ENCODE results near the gene LYRM4.

Gene LYRM4

DNA sequence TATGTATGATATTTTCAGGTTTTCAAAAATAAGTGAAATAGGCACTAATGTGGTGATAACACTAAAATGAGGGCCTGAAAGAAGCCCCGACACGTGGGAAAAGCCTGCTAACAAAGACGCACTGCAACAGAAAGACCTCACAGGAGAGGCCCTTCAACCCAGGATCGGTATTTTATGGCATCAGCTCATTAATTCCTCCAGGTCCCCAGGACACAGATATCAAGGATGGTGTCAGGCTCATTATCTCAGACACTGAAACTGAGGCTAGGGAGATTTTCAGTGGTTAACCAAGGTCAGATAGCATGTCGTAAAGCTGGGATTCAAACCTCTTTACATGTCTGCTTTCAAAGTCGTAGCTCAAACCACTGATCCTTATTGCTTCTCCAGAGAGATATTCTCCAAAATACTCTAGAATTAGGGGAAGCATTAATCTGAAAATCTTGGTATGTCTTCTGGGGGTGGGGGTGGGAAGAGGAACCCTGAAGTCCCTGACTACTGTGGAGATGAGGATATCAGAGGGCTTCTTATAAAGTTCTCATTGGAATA is 111.5 kb downstream of the LYRM4 start:
- ChIA-PET POLR2A (no interaction called here), CTCF (interaction anchor here (0.5 to 1.3 kb wide), 8 partner anchors 12 to 606 kb away, joined by 3 to 8 read pairs (median 4); no protein-coding TSS in a partner anchor)
- no peak overlapping the region for H3K4me3 ChIP-seq (ENCODE audit: low read depth, low read length)
- H3K36me3 ChIP-seq (ENCODE audit: control insufficient read depth in 2 of 2, insufficient read depth in 1 of 2, low read length in 2 of 2) = no peaks in the 10 kb centered on the region
- no peak overlapping the region for H3K27ac ChIP-seq (ENCODE audit: extremely low read depth, low read depth, low read length)
- TF ChIP-seq ZNF707 (tag by site-specific recombination; IDR thresholded peaks at IDR 0.05) (no peak), TSHZ1 (tag by site-specific recombination; IDR thresholded peaks at IDR 0.05; ENCODE audit: borderline replicate concordance) (no peak), ZFP41 (tag by site-specific recombination; IDR thresholded peaks at IDR 0.05; ENCODE audit: borderline replicate concordance) (no peak), ZXDB (tag by site-specific recombination; IDR thresholded peaks at IDR 0.05) (no peak), KLF7 (tag by site-specific recombination; IDR thresholded peaks at IDR 0.05; ENCODE audit: borderline replicate concordance) (no peak), ZNF580 (tag by site-specific recombination; IDR thresholded peaks at IDR 0.05) (no peak), ZNF791 (tag by site-specific recombination; IDR thresholded peaks at IDR 0.05) (no peak), ZNF202 (tag by site-specific recombination; IDR thresholded peaks at IDR 0.05; ENCODE audit: borderline replicate concordance) (no peak), ZNF549 (tag by site-specific recombination; IDR thresholded peaks at IDR 0.05) (no peak), ZNF792 (tag by site-specific recombination; IDR thresholded peaks at IDR 0.05) (no peak), ZNF169 (tag by site-specific recombination; IDR thresholded peaks at IDR 0.05) (no peak), KLF1 (tag by site-specific recombination; IDR thresholded peaks at IDR 0.05) (no peak), WT1 (tag by site-specific recombination; IDR thresholded peaks at IDR 0.05) (no peak), ZSCAN18 (tag by site-specific recombination; IDR thresholded peaks at IDR 0.05) (no peak)
- TF ChIP-seq, protein P1, sequence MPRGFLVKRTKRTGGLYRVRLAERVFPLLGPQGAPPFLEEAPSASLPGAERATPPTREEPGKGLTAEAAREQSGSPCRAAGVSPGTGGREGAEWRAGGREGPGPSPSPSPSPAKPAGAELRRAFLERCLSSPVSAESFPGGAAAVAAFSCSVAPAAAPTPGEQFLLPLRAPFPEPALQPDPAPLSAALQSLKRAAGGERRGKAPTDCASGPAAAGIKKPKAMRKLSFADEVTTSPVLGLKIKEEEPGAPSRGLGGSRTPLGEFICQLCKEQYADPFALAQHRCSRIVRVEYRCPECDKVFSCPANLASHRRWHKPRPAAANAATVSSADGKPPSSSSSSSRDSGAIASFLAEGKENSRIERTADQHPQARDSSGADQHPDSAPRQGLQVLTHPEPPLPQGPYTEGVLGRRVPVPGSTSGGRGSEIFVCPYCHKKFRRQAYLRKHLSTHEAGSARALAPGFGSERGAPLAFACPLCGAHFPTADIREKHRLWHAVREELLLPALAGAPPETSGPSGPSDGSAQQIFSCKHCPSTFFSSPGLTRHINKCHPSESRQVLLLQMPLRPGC (tag by site-specific recombination; IDR thresholded peaks at IDR 0.05) = no peak
- TF ChIP-seq, protein P2, sequence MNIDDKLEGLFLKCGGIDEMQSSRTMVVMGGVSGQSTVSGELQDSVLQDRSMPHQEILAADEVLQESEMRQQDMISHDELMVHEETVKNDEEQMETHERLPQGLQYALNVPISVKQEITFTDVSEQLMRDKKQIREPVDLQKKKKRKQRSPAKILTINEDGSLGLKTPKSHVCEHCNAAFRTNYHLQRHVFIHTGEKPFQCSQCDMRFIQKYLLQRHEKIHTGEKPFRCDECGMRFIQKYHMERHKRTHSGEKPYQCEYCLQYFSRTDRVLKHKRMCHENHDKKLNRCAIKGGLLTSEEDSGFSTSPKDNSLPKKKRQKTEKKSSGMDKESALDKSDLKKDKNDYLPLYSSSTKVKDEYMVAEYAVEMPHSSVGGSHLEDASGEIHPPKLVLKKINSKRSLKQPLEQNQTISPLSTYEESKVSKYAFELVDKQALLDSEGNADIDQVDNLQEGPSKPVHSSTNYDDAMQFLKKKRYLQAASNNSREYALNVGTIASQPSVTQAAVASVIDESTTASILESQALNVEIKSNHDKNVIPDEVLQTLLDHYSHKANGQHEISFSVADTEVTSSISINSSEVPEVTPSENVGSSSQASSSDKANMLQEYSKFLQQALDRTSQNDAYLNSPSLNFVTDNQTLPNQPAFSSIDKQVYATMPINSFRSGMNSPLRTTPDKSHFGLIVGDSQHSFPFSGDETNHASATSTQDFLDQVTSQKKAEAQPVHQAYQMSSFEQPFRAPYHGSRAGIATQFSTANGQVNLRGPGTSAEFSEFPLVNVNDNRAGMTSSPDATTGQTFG (tag by site-specific recombination; IDR thresholded peaks at IDR 0.05; ENCODE audit: borderline replicate concordance) = no peak
- H3K4me1 ChIP-seq (ENCODE audit: control insufficient read depth, insufficient read depth, low read length) = peaks cover 15% of the 10 kb centered on the region
- no peaks in the 10 kb centered on the region for H3K9me3 ChIP-seq (ENCODE audit: control insufficient read depth, insufficient read depth, low read depth, low read length)

Data from HEK293 (cell line).